Large intestine (tissue), 3 donors: ENCODE measurements around the gene NUDT3. TPM values are rescaled to one million over a fixed set of nuclear protein-coding genes. Genes with fewer than 3 reads are reported as not detected.
"Not testable (repeated sequence)": the region's sequence is repeated elsewhere in the genome, so short reads cannot be mapped to it uniquely, and the experiment has no call there.

Experiments used
- DNase-seq, 2 donors: peaks; one replicate each; pipeline versions ENCODE4 v3.0.0 to v3.0.0-alpha.2; 2013
- H3K27ac ChIP-seq: one replicate; pipeline ENCODE4 v1.5.1; 2013; ENCODE audit warnings: low read length
- H3K27me3 ChIP-seq: 2 replicates; pipeline ENCODE4 v1.6.1; 2013; ENCODE audit warnings: low read length; ENCODE audit not compliant: control insufficient read depth, insufficient read depth
- H3K36me3 ChIP-seq: 2 replicates; pipeline ENCODE4 v1.6.1; 2013; ENCODE audit warnings: low read length; ENCODE audit not compliant: control insufficient read depth, insufficient read depth
- H3K4me1 ChIP-seq: one replicate; pipeline ENCODE4 v1.6.1; 2013; ENCODE audit warnings: low read length; ENCODE audit not compliant: control insufficient read depth, insufficient read depth
- H3K4me3 ChIP-seq: one replicate; pipeline ENCODE4 v1.5.1; 2013; ENCODE audit warnings: low read length
- H3K9me3 ChIP-seq: one replicate; pipeline ENCODE4 v1.6.1; 2013; ENCODE audit warnings: mild to moderate bottlenecking, low read depth, low read length, moderate library complexity; ENCODE audit not compliant: control insufficient read depth
- WGBS: methylation state at CpG from one replicate; pipeline ENCODE4 v1.1.5; 2013; ENCODE audit warnings: low lambda C conversion rate; ENCODE audit not compliant: insufficient coverage; 5-methylcytosine and 5-hydroxymethylcytosine counted together
- polyA plus RNA-seq: library from polyadenylated mRNA; unstranded; fragments of 120-200 nt; gene quantifications from one replicate; pipeline ENCODE4 v1.2.1, GENCODE V29; 2013

NUDT3 gene
- polyA plus RNA-seq, 1 donor, result 13.5 TPM

DNA sequence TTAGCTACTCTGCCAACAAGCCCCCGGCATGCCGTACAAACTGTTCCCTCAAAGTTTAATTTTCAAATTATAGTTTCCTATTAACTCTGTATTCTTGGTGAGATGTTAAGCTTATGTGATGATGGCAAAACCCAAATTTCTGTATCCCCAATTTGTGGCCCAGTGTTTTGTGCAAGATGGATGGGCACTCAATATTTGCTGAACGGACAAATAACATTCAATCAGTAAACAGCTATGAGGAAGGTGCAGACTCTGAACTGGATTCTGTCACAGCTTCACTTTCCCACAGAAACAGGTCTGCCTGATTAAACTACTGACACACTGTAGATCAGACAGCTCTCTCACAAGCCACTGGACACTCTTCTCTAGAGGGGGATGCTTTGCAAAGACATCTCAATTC lies 54.1 kb downstream of the NUDT3 start:
- H3K4me1 ChIP-seq, result peaks cover 6% of the 10 kb centered on the region
- H3K9me3 ChIP-seq, result no peaks in the 10 kb centered on the region
- no peak overlapping the region for H3K27ac ChIP-seq
- WGBS, result no CpG with 5 or more reads among the region's 3 CpGs
- H3K4me3 ChIP-seq, result no peak overlapping the region
- no peaks in the 10 kb centered on the region for H3K27me3 ChIP-seq
- no peak for DNase-seq
- H3K36me3 ChIP-seq, result peaks cover 4% of the 10 kb centered on the region

DNA sequence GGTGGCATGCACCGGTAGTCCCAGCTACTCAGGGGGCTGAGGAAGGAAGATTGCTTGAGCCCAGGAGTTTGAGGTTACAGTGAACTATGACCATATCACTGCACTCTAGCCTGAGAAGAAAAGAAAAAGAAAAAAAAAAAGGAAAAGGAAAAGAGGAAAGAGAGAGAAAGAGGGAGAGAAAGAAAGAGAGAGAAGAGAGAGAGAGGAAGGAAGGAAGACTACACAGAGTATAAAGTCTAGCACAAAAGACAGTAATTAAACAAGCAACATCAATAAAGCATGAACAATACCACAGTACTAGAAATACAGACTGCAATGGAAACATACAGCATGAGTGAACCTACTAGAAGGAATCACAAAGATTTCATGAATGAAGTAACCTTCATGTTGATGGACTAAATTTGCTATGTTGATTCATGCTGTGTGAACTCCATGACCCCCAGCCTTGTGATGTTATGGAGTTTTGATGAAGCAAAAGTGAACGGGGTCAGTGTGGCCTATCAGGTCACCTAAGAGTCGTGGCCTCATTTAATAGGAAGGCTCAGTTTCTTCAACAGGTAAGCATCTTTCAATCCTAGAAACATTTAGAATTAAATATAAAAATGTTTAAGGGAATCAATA lies 57.6 kb downstream of the NUDT3 start:
- no peaks in the 10 kb centered on the region for H3K9me3 ChIP-seq
- DNase-seq, result no peak
- no peak overlapping the region for H3K4me3 ChIP-seq
- no peaks in the 10 kb centered on the region for H3K4me1 ChIP-seq
- H3K27ac ChIP-seq, result no peak overlapping the region
- H3K27me3 ChIP-seq, result no peaks in the 10 kb centered on the region
- WGBS, result 92% methylated on average over 2 of the region's 3 CpGs
- H3K36me3 ChIP-seq, result no peaks in the 10 kb centered on the region

- Histone ChIP-seq H3K9me3 (no peaks in the 10 kb centered on the region), H3K4me3 (no peak overlapping the region), H3K27ac (no peak overlapping the region), H3K4me1 (no peaks in the 10 kb centered on the region), H3K36me3 (no peaks in the 10 kb centered on the region), H3K27me3 (no peaks in the 10 kb centered on the region)
- WGBS, result 100% methylated on average over 1 of the region's 6 CpGs
- no peak for DNase-seq
Observed at GRCh38 chr6:34333858-34334257, 58.6 kb downstream of the NUDT3 start.

DNA sequence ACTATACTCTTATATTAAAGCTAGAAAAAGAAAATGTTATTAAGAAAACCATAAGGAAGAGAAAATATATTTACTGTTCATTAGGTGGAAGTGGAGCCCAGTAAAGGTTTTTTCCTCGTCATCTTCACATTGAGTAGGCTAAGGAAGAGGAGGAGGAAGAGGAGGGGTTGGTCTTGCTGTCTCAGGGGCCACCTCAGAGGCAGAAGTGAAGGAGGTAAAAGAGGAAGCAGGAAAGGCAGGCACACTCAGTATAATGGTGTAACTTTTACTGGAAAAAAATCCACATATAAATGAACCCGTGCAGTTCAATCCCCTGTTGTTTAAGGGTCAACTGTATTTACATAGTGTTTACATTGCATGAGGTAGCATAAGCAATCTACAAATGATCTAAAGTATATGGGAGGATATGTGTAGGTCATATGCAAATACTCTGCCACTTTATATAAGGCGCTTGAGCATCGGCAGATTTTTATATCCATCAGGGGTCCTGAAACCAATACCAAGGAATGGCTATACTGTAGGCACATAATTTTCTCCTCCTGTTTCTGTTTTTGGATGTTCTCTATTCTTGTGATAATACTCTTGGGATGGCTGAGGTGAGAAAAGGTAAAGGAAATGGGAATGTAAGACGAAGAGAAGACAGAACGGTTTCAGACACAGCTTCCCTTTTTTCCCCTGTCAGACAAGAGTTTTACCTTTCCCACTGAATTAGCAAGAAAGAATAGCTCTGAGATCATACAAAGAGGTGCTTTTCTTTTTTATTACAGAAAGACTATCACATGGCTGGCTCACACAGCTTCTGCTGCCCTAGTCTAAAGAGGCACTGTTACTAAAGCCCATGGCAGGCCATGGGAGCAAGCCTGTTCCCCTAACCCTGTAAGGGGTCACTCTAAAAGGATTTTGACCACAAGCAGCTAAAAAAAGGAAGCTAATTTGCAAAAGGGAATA lies 59.9 kb downstream of the NUDT3 start:
- Histone ChIP-seq H3K27me3 (no peaks in the 10 kb centered on the region), H3K4me3 (no peak overlapping the region), H3K27ac (no peak overlapping the region), H3K4me1 (no peaks in the 10 kb centered on the region), H3K36me3 (peaks cover 1% of the 10 kb centered on the region), H3K9me3 (no peaks in the 10 kb centered on the region)
- DNase-seq, result no peak
- WGBS, result no CpG with 5 or more reads among the region's 6 CpGs

GRCh38 chr6:34331371-34332050 lies 61.0 kb downstream of the NUDT3 start:
- DNase-seq, result no peak
- H3K4me3 ChIP-seq, result no peak overlapping the region
- no peaks in the 10 kb centered on the region for H3K27me3 ChIP-seq
- peaks cover 2% of the 10 kb centered on the region for H3K36me3 ChIP-seq
- no peaks in the 10 kb centered on the region for H3K4me1 ChIP-seq
- no peaks in the 10 kb centered on the region for H3K9me3 ChIP-seq
- H3K27ac ChIP-seq, result no peak overlapping the region
- WGBS, result 68% methylated on average over 3 of the region's 7 CpGs

DNA sequence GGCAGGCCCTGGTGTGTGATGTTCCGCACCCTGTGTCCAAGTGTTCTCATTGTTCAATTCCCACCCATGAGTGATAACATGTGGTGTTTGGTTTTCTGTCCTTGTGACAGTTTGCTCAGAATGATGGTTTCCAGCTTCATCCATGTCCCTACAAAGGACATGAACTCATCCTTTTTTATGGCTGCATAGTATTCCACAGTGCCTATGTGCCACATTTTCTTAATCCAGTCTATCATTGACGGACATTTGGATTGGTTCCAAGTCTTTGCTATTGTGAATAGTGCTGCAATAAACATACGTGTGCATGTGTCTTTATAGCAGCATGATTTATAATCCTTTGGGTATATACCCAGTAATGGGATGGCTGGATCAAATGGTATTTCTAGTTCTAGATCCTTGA lies 62.7 kb downstream of the NUDT3 start:
- WGBS, result no CpG with 5 or more reads among the region's 3 CpGs
- not testable (repeated sequence) for H3K27me3 ChIP-seq, H3K4me3 ChIP-seq, DNase-seq, H3K27ac ChIP-seq, H3K4me1 ChIP-seq, H3K9me3 ChIP-seq, H3K36me3 ChIP-seq

DNA sequence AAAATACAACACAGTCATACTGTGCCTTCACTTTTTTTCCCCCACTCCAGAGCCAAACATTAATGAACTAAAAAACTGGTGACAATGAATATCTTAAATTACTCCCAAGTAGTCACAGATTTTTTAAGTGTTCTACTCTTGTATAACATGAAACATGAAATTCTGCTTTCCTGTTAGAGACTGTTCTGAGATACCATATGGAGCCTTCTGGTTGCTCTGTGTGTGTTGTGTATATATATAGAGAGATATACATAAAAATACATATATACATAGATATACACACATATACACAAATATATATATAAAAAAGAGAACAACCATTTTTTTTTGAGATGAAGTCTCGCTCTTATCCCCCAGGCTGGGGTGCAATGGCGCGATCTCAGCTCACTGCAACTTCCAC lies 63.5 kb downstream of the NUDT3 start:
- H3K4me3 ChIP-seq, result no peak overlapping the region
- H3K9me3 ChIP-seq, result no peaks in the 10 kb centered on the region
- WGBS, result no CpG with 5 or more reads among the region's 3 CpGs
- no peak overlapping the region for H3K27ac ChIP-seq
- no peaks in the 10 kb centered on the region for H3K27me3 ChIP-seq
- DNase-seq, result no peak
- no peaks in the 10 kb centered on the region for H3K4me1 ChIP-seq
- peaks cover 2% of the 10 kb centered on the region for H3K36me3 ChIP-seq

- H3K36me3 ChIP-seq, H3K9me3 ChIP-seq, H3K27me3 ChIP-seq, DNase-seq, H3K4me1 ChIP-seq, H3K27ac ChIP-seq, H3K4me3 ChIP-seq: not testable (repeated sequence)
- 85% methylated on average over 6 of the region's 16 CpGs for WGBS
Observed at GRCh38 chr6:34327313-34328205, 64.9 kb downstream of the NUDT3 start.

- Histone ChIP-seq H3K4me1 (peaks cover 5% of the 10 kb centered on the region), H3K27ac (no peak overlapping the region), H3K4me3 (no peak overlapping the region), H3K9me3 (no peaks in the 10 kb centered on the region), H3K36me3 (peaks cover 2% of the 10 kb centered on the region), H3K27me3 (no peaks in the 10 kb centered on the region)
- no peak for DNase-seq
- WGBS, result 100% methylated on average over 1 of the region's 4 CpGs
Observed at GRCh38 chr6:34325633-34326032, 66.8 kb downstream of the NUDT3 start.
